ENCODE measurements around the gene ZKSCAN1. TPM values are rescaled to one million over a fixed set of nuclear protein-coding genes. Genes with fewer than 3 reads are reported as not detected.

Gene ZKSCAN1
- total RNA-seq, 6 experiments from 2014 or later: 24.5 to 147 (median 80.1) TPM

DNA sequence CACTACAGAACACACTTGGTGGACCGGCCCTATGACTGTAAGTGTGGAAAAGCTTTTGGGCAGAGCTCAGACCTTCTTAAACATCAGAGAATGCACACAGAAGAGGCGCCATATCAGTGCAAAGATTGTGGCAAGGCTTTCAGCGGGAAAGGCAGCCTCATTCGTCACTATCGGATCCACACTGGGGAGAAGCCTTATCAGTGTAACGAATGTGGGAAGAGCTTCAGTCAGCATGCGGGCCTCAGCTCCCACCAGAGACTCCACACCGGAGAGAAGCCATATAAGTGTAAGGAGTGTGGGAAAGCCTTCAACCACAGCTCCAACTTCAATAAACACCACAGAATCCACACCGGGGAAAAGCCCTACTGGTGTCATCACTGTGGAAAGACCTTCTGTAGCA is 48.8 kb downstream of the ZKSCAN1 start:
- Histone ChIP-seq H3K27ac (peak overlapping the region in 1 of 3 donors; percentile 89), H3K36me3 (peaks cover 0 to 27% (median 12%) of the 10 kb centered on the region in 4 donors), H3K4me3 (no peak overlapping the region), H3K4me1 (peaks cover 0 to 25% (median 10%) of the 10 kb centered on the region in 4 donors), H3K9me3 (no peaks in the 10 kb centered on the region), H3K27me3 (no peaks in the 10 kb centered on the region)
- 100% methylated on average over 4 of the region's 9 CpGs for WGBS (ENCODE audit: insufficient coverage, low coverage, low lambda C conversion rate, missing lambda C conversion rate)
- no peak for DNase-seq
- TF ChIP-seq, protein P1, sequence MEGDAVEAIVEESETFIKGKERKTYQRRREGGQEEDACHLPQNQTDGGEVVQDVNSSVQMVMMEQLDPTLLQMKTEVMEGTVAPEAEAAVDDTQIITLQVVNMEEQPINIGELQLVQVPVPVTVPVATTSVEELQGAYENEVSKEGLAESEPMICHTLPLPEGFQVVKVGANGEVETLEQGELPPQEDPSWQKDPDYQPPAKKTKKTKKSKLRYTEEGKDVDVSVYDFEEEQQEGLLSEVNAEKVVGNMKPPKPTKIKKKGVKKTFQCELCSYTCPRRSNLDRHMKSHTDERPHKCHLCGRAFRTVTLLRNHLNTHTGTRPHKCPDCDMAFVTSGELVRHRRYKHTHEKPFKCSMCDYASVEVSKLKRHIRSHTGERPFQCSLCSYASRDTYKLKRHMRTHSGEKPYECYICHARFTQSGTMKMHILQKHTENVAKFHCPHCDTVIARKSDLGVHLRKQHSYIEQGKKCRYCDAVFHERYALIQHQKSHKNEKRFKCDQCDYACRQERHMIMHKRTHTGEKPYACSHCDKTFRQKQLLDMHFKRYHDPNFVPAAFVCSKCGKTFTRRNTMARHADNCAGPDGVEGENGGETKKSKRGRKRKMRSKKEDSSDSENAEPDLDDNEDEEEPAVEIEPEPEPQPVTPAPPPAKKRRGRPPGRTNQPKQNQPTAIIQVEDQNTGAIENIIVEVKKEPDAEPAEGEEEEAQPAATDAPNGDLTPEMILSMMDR (IDR thresholded peaks at IDR 0.05): no peak
- no peak for TF ChIP-seq POLR2A (IDR thresholded peaks at IDR 0.05)
- no peak for ATAC-seq
- intact Hi-C loops (cut with DNase I): no loop called here

GRCh38 chr7:100065452-100066186 is 50.2 kb downstream of the ZKSCAN1 start:
- H3K36me3 ChIP-seq: peaks cover 0 to 24% (median 13%) of the 10 kb centered on the region in 4 donors
- H3K4me1 ChIP-seq: peaks cover 0 to 25% (median 10%) of the 10 kb centered on the region in 4 donors
- ATAC-seq: peak; percentile 92 to 96 (median 96)
- no peak for TF ChIP-seq POLR2A (IDR thresholded peaks at IDR 0.05)
- TF ChIP-seq, protein P1 (IDR thresholded peaks at IDR 0.05): no peak
- peak in 2 of 3 donors; percentile 77 to 87 for DNase-seq
- intact Hi-C loops (cut with DNase I): no loop called here
- H3K4me3 ChIP-seq: peak overlapping the region in 1 of 3 donors; percentile 24
- H3K27me3 ChIP-seq: no peaks in the 10 kb centered on the region
- peaks cover 0 to 4% (median under 1%) of the 10 kb centered on the region in 4 donors for H3K9me3 ChIP-seq
- peak overlapping the region; percentile 29 to 89 (median 74) for H3K27ac ChIP-seq
- 11% methylated on average over 7 of the region's 8 CpGs for WGBS (ENCODE audit: insufficient coverage, low coverage, low lambda C conversion rate, missing lambda C conversion rate)

GRCh38 chr7:100066953-100067352 is 51.6 kb downstream of the ZKSCAN1 start:
- ATAC-seq: no peak
- Histone ChIP-seq H3K4me3 (no peak overlapping the region), H3K4me1 (peaks cover 0 to 25% (median 10%) of the 10 kb centered on the region in 4 donors), H3K27ac (peak overlapping the region in 1 of 3 donors; percentile 89), H3K36me3 (peaks cover 8 to 33% (median 24%) of the 10 kb centered on the region in 4 donors), H3K9me3 (peaks cover under 1 to 16% (median 8%) of the 10 kb centered on the region in 4 donors), H3K27me3 (no peaks in the 10 kb centered on the region)
- intact Hi-C loops (cut with DNase I): no loop called here
- WGBS (ENCODE audit: insufficient coverage, low coverage, low lambda C conversion rate, missing lambda C conversion rate): 76% methylated on average over 5 of the region's 7 CpGs
- no peak for TF ChIP-seq POLR2A (IDR thresholded peaks at IDR 0.05)
- TF ChIP-seq, protein P1 (IDR thresholded peaks at IDR 0.05): no peak
- DNase-seq: no peak

- DNase-seq: no peak
- no peak overlapping the region for H3K4me3 ChIP-seq
- H3K9me3 ChIP-seq: peaks cover 4 to 16% (median 9%) of the 10 kb centered on the region in 4 donors
- no peak for ATAC-seq
- peaks cover 0 to 20% (median 8%) of the 10 kb centered on the region in 4 donors for H3K4me1 ChIP-seq
- TF ChIP-seq, protein P1 (IDR thresholded peaks at IDR 0.05): no peak
- TF ChIP-seq POLR2A (IDR thresholded peaks at IDR 0.05): no peak
- no peaks in the 10 kb centered on the region for H3K27me3 ChIP-seq
- peaks cover 8 to 54% (median 47%) of the 10 kb centered on the region in 4 donors for H3K36me3 ChIP-seq
- no peak overlapping the region for H3K27ac ChIP-seq
- 88% methylated on average over 5 of the region's 5 CpGs for WGBS (ENCODE audit: insufficient coverage, low coverage, low lambda C conversion rate, missing lambda C conversion rate)
- intact Hi-C loops (cut with DNase I): no loop called here
These were observed 54.6 kb downstream of the ZKSCAN1 start for GRCh38 chr7:100069991-100070390.

All from right lobe of liver (tissue), 6 donors.